Fibroblast of villous mesenchyme (primary cell): Measurements from ENCODE around the gene DACT2. TPM values are rescaled to one million over a fixed set of nuclear protein-coding genes. Genes with fewer than 3 reads are reported as not detected.

ENCODE experiments used
- DNase-seq: peaks from one replicate; pipeline ENCODE4 v3.0.0-alpha.2; 2010; ENCODE audit warnings: low read depth
- H3K4me3 ChIP-seq: 2 replicates; pipeline ENCODE4 v1.5.1; 2011; ENCODE audit warnings: low read depth, mild to moderate bottlenecking, low read length
- CTCF ChIP-seq: IDR thresholded peaks from 2 replicates; pipeline ENCODE4 v1.5.1; 2012; ENCODE audit warnings: low read depth, mild to moderate bottlenecking, low read length; ENCODE audit not compliant: insufficient read depth
- total RNA-seq: library from RNA; depleted of rRNA; stranded (reverse); fragments of >200 nt; gene quantifications from 2 replicates; pipeline ENCODE4 v1.2.3, GENCODE V29; 2012

DACT2 gene
- total RNA-seq, 1 donor, result not detected

GRCh38 chr6:168343239-168344150 lies 23.9 kb upstream of the DACT2 start:
- H3K4me3 ChIP-seq, result no peak overlapping the region
- no peak for DNase-seq
- TF ChIP-seq CTCF, result no peak

GRCh38 chr6:168342636-168343035 lies 23.1 kb upstream of the DACT2 start:
- no peak for TF ChIP-seq CTCF
- H3K4me3 ChIP-seq, result no peak overlapping the region
- no peak for DNase-seq

GRCh38 chr6:168341280-168341900 lies 21.8 kb upstream of the DACT2 start:
- no peak for DNase-seq
- H3K4me3 ChIP-seq, result no peak overlapping the region
- no peak for TF ChIP-seq CTCF

GRCh38 chr6:168340819-168341218 lies 21.2 kb upstream of the DACT2 start:
- no peak overlapping the region for H3K4me3 ChIP-seq
- DNase-seq, result no peak
- TF ChIP-seq CTCF, result no peak

- no peak for TF ChIP-seq CTCF
- H3K4me3 ChIP-seq, result no peak overlapping the region
- no peak for DNase-seq
Observed at GRCh38 chr6:168338777-168339176, 19.2 kb upstream of the DACT2 start.

- no peak overlapping the region for H3K4me3 ChIP-seq
- DNase-seq, result no peak
- no peak for TF ChIP-seq CTCF
Observed at GRCh38 chr6:168336967-168337366, 17.4 kb upstream of the DACT2 start.

- no peak for DNase-seq
- H3K4me3 ChIP-seq, result no peak overlapping the region
- no peak for TF ChIP-seq CTCF
Observed at GRCh38 chr6:168333989-168334388, 14.4 kb upstream of the DACT2 start.
